GM10248 (cell line): Measurements from ENCODE around the gene DGKA.
"Not testable (repeated sequence)": the region's sequence is repeated elsewhere in the genome, so short reads cannot be mapped to it uniquely, and the experiment has no call there.

Source experiments
- CTCF ChIA-PET: fragments of 300-600 bp; sonication (Branson Sonifier 250); formaldehyde crosslinking; extraction: SDS; loops from one replicate; lab custom pipeline; 2021; ENCODE audit warnings: antibody characterized with exemption; lab: Yijun Ruan, JAX
- POLR2A ChIA-PET: fragments of 350-650 bp; sonication (Branson Sonifier 250); formaldehyde crosslinking; extraction: SDS; loops from one replicate; lab custom pipeline; 2020; ENCODE audit warnings: antibody characterized with exemption; lab: Yijun Ruan, JAX
- DNase-seq: peaks from one replicate; pipeline ENCODE4 v3.0.0; 2012; ENCODE audit errors: extremely low spot score
- CTCF ChIP-seq: IDR thresholded peaks from 2 replicates; pipeline ENCODE4 v1.5.1; 2012; ENCODE audit warnings: mild to moderate bottlenecking, low read depth; ENCODE audit errors: extremely low read depth, missing control alignments, control extremely low read depth

The DGKA gene

GRCh38 chr12:55996715-55997534 is 66.0 kb downstream of the DGKA start, which contains the start of gene SUOX:
TSS of gene SUOX (plus strand) at chr12:55997276. CDS start at chr12:56002222, 4,946 bp downstream.
- TF ChIP-seq CTCF, result no peak
- POLR2A ChIA-PET, result interaction anchor here (0.8 to 2.3 kb wide), 5 partner anchors 10 to 107 kb away, joined by 4 to 11 read pairs (median 5); partner anchors contain the start of genes PA2G4 and RAB5B
- peak; percentile 98 for DNase-seq
- CTCF ChIA-PET, result interaction anchor here (0.7 to 6.8 kb wide), 42 partner anchors 13 to 438 kb away, joined by 3 to 140 read pairs (median 6); partner anchors contain the start of genes DNAJC14, ESYT1, IKZF4 and ORMDL2

DNA sequence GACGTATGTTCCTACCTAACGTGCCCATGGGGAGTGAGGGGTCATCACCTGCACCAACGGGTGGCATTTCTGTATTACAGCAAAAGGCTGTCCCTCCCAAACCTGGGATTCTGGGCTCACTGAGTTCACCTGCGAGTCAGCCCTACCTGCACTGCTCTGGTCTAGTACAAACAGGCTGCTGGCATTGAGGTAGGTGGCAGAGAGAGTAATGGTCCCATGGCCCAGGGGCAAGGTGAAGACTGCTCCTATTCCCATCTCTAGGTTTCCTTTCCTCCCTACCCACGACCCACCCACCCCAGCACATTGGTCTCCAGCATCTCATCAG is 66.5 kb downstream of the DGKA start:
- ChIA-PET CTCF (interaction anchor here (0.7 to 6.8 kb wide), 25 partner anchors 13 to 438 kb away, joined by 3 to 140 read pairs (median 6); partner anchors contain the start of genes RAB5B and ZC3H10), POLR2A (interaction anchor here (0.8 to 2.3 kb wide), 5 partner anchors 10 to 107 kb away, joined by 4 to 11 read pairs (median 5); partner anchors contain the start of genes PA2G4 and RAB5B)
- peak; percentile 31 for DNase-seq
- TF ChIP-seq CTCF, result no peak

GRCh38 chr12:55999522-55999921 is 68.6 kb downstream of the DGKA start:
- POLR2A ChIA-PET, DNase-seq: not testable (repeated sequence)
- CTCF ChIA-PET, result interaction anchor here (1.1 to 6.8 kb wide), 4 partner anchors 10 to 26 kb away, joined by 3 to 114 read pairs (median 4); partner anchors contain the start of gene RAB5B

- CTCF ChIA-PET, result interaction anchor here (0.9 to 6.8 kb wide), 4 partner anchors 11 to 60 kb away, joined by 3 to 114 read pairs (median 4); partner anchors contain the start of gene RAB5B
- DNase-seq, POLR2A ChIA-PET: not testable (repeated sequence)
These were observed 69.1 kb downstream of the DGKA start for GRCh38 chr12:55999999-56000540.

- CTCF ChIA-PET, result no interaction called here
These were observed 70.6 kb downstream of the DGKA start for GRCh38 chr12:56001487-56002100.

GRCh38 chr12:56003376-56003775 is 72.4 kb downstream of the DGKA start:
- DNase-seq, POLR2A ChIA-PET: not testable (repeated sequence)
- CTCF ChIA-PET, result interaction anchor here (0.9 to 1.7 kb wide), 2 partner anchors 31 to 264 kb away, joined by 3 to 4 read pairs; no protein-coding TSS in a partner anchor

More at GRCh38 chr12:56001487-56002100, 70.6 kb downstream of the DGKA start:
- POLR2A ChIA-PET, result no interaction called here
- no peak for TF ChIP-seq CTCF
- no peak for DNase-seq
